ENCODE results near the gene SLC25A24.

The SLC25A24 gene

DNA sequence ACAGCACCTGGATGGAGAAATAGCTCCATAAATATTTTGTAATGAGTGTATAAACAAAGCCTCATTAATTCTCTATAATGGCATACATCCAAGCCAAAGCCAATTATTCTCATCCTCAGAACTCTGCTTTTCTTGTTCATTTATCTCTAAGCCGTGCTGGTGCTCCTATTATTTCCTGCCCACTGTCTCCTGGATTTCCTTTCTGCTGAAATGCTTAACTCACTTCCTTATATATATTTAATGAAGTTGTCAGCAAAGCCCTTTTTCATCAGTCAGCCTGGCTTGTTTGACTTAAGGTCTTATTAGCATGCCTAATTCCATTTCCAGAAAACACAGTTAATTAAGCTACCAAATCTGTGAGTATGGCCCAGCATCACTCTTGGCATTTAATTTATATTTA, 93.4 kb downstream of the SLC25A24 start:
- DNase-seq: no peak

DNA sequence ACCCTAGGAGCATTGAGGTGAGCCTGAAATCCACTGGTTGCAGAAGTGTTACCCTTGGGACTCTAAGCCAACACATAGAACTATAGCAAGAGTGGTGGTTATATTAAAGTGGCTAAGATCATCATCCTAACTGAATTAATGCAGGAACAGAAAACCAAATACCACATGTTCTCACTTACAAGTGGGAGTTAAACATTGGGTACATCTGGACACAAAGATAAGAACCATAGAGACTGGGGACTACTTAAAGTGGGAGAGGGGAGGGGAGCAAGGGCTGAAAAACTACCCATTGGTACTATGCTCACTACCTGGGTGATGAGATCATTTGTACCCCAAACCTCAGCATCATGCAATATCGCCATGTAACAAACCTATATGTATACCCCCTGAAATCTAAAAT, 100.0 kb downstream of the SLC25A24 start:
- DNase-seq: no peak

DNA sequence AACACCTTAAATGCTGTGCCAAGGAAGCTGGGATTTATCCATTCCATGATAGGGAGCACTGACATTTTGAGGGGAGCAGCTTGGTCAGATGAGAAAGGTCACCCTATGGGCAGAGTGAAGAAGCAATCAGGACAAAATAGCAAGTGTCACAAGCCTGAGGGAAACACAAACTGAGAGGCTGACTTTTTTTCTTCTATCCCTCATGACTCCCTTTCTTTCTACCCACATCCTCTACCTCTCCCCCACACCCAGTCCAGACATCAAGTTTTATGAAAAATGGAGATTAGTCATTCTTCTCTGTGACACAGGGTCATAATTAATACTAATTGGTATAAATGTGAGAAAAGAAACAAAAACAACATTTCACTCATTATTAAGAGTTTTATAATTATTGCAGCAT, 103.1 kb downstream of the SLC25A24 start:
- DNase-seq: no peak

DNA sequence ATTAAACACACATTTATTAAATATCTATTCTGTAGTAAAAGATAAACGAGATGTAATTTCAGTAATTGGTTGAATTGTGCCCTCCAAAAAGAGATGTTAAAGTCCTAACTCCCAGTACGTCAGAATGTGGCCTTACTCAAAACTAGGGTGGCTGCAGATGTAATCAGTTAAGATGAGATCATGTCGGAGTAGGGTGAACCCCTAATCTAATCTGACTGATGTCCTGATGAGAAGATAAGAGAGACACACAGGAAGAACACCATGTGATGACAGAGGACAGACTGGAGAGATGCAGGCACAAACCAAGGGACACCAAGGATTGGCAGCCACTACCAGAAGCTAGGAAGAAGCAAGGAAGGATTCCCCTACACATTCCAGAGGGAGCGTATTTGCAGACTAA, 104.1 kb downstream of the SLC25A24 start:
- DNase-seq: no peak

DNA sequence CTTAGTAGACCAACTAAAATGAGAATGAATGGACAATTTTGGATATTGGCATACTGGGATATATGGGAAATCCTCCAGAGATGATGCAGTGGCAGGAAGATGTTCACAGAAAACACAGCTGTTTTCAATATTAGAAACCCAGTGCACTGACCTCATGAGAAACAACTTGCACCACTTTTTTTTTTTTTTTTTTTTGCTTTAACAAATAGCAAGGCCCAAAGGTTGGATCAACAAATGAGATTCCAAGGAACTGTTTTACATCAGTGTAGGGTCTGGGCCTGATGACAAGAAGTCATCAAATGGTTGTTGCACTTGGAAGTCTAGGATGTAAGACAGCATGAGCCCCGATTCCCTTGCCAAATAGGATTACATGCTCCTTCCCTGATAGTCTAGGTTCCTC, 110.7 kb downstream of the SLC25A24 start:
- DNase-seq: no peak

DNA sequence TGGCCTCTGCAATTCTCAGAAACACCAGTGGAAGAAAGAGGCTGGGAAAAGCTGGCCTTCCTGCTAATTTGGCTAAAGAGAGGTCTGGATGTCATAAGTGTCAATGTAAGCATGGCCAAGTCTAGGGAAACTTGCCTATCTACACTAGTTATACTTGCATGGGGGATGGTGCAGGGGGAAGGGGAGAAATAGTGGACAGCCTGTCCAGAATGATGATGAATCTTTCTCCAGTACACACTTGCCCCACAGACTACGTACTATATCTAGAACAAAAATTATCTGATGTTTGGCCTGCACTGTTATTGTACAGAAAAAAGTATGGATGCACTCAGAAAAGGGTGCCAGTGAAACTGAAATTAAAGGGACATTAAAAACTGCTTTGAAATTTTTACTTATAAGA, 114.5 kb downstream of the SLC25A24 start:
- DNase-seq: no peak

DNA sequence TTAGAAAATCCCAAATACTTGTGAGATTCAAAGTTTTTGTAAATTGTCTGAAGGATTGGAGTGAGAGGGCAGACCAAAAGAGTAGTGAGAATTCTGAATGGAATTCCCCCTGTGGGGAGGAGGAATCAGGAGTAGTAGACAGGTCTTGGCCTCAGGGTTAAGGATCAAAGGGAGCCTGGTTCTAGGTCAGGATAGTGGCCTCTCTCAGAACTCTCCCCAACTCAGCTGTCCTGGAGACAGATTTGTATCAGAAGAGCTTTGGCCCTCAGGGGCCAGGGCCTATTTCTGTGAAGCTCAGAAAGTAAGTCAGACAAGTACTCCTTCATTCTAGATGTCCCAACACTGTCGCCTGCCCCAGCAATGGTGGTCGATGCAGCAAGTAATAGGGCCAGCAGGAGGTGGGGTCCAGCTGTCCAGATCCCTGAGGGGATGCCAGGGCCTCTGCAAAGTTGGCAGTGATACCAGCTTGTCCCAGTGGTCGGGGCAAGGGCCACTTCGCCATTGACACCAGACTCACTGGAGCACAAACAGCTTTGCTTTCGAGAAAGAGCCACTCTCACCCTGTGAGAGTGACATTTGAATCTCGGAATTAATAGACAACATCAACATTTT, 115.2 kb downstream of the SLC25A24 start:
- DNase-seq: no peak

Data from amygdala (tissue), 56 donors.